Ramos (cell line): Measurements from ENCODE around the gene BMPR1A.

Experiments
- in situ Hi-C: fragments of 300-500 bp; cut with MboI; formaldehyde crosslinking; loops from one replicate; pipeline ENCODE4 v1.14.3; 2022; ENCODE audit warnings: low sequenced_read_pairs; ENCODE audit not compliant: unreplicated experiment

Gene BMPR1A

GRCh38 chr10:86795353-86795752 lies 38.9 kb downstream of the BMPR1A start:
- in situ Hi-C loops = no loop called here

DNA sequence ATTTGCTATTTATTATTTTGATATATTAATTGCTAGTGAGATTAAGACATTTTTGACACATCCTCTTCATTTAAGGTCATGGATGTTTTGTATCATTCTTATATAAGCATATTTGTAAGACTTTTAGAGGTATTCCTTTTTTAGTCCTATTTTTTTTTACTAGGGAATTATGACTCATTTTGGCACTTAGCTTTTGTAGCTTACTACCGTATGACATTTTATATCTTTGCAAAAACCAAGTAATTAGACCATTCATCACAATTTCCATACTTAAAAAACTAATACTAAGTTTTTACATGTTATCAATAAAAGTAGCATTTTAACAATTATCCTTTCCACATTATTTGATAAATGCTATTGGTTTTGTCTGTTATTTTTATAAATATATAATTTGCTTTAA lies 41.6 kb downstream of the BMPR1A start:
- in situ Hi-C loops = no loop called here

DNA sequence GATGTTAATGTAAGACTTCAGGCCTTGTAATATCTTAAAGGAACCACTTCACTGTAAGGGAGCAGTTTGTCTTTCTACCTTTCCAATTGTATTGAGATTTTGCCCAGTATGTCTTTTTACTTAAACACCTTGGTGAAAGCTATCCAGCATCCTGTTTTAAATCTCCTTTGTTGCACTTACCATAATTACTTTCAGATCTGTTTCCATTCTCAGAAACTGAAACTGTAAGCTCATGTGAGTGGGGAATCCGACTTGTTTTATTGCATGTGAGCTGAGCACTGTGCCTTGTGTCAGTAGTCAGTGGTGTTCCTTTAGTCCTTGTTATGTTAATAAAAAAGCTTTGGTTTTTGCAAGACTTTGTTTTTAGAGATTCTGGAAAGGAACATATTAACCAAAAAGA lies 42.2 kb downstream of the BMPR1A start:
- in situ Hi-C loops = no loop called here

DNA sequence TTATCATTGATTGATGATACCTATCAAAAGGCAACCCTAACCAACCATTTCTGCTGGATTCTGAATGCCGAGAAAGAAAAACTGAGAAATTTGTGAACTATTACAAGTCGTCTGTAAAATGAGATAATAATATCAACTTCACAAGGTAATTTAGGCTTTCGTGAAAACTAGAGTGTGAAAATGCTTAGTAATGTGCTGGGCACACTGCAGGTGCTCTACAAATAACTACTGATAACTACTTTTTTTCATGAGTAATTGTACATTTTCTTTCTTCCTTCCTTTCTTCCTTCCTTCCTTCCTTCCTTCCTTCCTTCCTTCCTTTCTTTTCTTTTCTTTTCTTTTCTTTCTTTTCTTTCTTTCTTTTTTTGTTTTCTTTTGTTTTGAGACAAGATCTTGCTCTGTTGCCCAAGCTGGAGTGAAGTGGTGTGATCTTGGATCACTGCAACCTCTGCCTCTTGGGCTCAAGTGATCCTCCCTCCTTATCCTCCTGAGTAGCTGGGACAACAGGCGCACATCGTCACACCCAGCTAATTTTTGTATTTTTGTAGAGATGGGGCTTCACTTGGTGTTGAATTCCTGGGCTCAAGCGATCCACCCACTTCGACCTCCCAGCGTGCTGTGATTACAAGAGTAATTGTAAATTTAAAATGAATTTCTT lies 42.9 kb downstream of the BMPR1A start:
- in situ Hi-C loops = no loop called here

DNA sequence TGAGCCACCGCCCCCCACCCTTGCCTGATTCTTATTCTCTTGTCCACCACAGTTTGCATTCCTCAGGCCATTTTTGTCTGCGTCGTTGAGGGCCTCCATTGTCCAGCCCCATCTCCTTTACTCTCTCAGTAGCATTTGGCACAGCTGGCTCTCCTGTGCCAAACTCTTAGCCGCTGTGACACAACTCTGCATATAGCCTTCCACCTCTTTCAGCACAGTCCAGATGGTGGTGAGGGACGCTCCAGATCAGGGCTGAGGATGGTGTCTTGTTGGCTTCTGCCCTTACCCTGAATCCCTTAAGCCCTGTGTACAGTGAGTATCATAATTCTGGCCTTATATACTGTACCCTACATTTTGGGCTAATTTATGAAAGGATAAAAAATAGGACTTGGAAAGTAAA lies 45.6 kb downstream of the BMPR1A start:
- in situ Hi-C loops = no loop called here

GRCh38 chr10:86802473-86803108 lies 46.2 kb downstream of the BMPR1A start:
- in situ Hi-C loops = no loop called here

DNA sequence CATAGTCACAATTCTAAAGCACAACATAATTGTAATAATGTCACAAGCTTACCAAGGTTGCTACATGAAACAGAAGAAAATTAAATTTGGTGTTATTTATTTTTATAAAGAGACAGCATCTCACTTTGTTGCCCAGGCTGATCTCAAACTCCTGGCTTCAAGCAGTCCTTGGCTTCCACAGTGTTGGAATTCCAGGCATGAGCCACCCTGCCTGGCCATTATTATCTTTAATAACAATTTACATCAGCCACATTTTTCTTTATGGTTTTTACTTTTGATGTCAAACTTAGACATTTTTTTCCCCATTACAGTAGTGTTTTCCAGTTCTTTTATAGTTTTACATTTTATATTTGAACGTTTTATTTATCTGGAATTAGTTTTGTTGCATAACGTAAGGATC lies 46.7 kb downstream of the BMPR1A start:
- in situ Hi-C loops = no loop called here

DNA sequence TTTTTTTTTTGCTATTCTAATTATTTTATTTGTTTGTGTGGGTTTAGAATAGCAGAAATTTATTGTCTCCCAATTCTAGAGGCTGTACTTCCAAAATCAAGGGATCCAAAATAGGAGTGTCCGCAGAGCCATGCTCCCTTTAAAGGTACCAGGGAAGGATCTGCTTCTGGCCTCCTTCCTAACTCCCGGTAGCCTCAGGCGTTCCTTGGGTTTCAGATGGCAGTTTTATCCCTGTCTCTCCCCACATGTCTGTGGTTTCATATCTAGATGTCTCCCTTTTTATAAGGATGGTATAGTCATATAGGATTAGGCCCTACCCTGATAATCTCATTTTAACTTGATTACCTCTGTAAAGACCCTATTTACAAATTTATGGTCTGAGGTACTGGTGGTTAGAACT lies 48.4 kb downstream of the BMPR1A start:
- in situ Hi-C loops = no loop called here

DNA sequence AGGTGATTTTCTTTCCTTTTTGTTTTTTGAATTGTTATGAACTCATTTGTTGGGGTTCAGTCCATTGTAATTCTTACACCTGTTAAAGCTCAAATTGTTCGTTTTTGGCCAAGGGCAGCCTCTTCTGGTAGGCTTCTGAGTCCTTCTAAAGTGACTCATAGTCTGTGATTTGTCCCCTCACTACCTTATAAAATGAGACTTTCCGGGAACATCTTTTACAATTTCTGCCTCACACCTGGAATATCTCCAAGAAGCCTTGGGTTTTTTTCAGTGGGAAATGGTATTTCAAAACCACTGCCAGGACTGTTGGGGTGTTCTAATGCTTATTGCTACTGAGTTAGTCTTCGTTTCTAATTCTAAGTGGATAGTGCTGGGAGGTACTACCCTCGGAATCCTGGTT lies 56.7 kb downstream of the BMPR1A start:
- in situ Hi-C loops = no loop called here

DNA sequence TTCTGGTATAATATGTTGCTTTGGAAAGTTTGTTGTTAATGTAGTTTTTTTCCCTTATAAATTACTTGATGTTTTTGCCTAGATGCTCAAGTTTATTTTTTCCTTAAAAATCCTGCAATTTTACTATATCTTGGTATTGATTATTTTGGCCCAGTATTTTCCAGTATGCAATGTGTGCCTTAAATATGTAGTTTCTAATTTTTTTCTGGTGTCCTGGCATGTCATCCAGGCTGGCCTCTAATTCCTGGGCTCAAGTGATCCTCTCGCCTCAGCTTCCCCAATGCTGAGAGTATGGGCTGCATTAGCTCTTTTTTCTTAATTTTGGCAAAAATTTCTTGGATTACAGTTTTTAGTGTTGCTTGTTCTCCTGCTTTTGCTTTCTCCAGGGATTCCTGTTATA lies 57.6 kb downstream of the BMPR1A start:
- in situ Hi-C loops = no loop called here

GRCh38 chr10:86815035-86815617 lies 58.7 kb downstream of the BMPR1A start:
- in situ Hi-C loops = no loop called here

DNA sequence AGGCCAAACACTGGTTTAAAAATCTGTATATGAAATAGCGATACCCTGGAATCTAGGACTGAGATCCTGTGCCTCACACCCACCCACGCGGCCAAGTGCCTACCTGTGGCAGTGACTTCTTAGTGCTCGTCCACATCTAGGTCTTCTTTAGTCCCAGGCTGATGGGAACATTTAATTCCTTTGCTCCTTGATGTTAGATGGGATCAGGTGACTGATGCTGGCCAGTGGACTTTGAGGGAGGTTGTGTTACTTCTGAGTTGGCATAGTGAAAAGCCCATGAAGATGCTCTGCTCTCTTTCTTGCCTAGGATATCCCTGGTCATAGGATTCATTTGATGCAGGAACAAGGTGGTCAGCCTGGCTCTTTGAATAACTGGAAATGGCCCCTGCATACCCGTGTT lies 59.2 kb downstream of the BMPR1A start:
- in situ Hi-C loops = no loop called here

GRCh38 chr10:86817246-86817645 lies 60.8 kb downstream of the BMPR1A start:
- in situ Hi-C loops = no loop called here

DNA sequence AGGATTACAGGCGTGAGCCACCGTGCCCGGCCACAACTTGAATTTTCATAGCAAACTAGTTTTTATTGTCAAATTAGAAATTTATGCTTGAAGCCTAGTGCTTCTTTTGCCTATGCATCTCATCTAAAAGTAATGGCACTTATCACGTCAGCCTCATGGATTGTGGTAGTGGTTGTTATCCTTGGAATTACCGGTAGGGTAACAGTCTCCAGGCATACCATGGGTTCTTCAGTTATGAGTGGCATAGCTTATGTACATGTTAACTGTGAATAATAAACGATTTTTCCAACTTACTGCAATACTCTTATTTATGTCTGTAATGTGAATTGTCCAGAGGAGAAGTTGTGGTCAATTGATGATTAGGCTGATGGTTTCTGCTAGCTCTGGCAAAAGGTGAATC lies 63.1 kb downstream of the BMPR1A start:
- in situ Hi-C loops = no loop called here

DNA sequence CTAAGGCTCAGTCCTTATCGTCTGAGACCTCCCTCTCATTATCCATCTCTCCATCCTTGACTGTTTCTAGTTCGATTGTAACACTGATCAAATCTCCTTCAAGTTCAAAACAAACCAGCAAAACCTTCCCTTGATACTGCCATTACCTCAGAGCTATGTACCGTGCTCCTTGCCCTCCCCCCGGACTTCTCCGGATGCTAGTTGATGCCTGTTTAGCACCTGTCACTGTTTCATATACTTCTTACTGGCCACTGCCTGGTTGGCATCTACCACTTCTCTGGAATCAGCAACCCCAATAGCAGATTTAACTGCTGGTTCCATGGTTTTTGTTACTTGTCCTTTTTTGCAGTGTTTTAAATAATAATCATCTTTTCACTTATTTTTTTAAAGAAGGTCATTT lies 64.1 kb downstream of the BMPR1A start:
- in situ Hi-C loops = no loop called here

GRCh38 chr10:86821388-86821999 lies 65.1 kb downstream of the BMPR1A start:
- in situ Hi-C loops = no loop called here

- in situ Hi-C loops = no loop called here
Observed at GRCh38 chr10:86823565-86823964, 67.1 kb downstream of the BMPR1A start.

- in situ Hi-C loops = no loop called here
Observed at GRCh38 chr10:86824151-86824550, 67.7 kb downstream of the BMPR1A start.

DNA sequence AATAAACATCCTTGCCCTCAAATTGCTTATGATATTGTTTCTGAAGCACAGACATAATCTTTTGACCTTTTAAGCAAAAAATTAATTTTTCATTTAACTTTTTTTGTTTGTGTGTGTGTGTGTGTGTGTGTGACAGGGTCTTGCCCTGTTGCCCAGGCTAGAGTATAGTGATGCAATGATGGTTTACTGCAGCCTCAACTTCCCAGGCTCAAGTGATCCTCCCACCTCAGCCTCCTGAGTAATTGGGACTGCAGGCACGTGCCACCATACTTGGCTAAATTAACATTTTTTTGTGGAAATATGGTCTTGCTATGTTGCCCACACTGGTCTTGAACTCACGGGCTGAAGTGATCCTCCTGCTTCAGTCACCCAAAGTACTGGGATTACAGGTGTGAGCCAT lies 68.9 kb downstream of the BMPR1A start:
- in situ Hi-C loops = no loop called here

DNA sequence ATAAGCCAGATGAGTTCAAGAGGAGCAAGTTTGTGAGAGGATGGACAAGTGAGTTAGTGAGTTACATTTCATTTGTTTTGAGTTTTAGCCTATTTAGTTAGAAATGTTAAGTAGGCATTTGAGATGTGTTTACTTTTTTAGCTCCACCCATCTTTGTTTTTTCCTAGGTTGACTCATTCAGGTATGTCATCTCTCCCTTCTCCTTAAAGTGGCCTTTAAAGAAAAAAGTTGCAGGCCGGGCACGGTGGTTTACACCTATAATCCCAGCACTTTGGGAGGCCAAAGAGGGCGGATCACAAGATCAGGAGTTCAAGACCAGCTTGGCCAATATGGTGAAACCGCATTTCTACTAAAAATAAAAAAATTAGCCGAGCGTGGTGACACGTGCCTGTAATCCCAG lies 71.2 kb downstream of the BMPR1A start:
- in situ Hi-C loops = no loop called here

GRCh38 chr10:86828145-86828544 lies 71.7 kb downstream of the BMPR1A start:
- in situ Hi-C loops = no loop called here

GRCh38 chr10:86829472-86829871 lies 73.1 kb downstream of the BMPR1A start:
- in situ Hi-C loops = no loop called here
